Measurements from ENCODE around the gene BCAP31. TPM values are rescaled to one million over a fixed set of nuclear protein-coding genes. Genes with fewer than 3 reads are reported as not detected.

BCAP31 gene
- total RNA-seq, 2 donors from 2014 or later = 192 to 206 TPM

DNA sequence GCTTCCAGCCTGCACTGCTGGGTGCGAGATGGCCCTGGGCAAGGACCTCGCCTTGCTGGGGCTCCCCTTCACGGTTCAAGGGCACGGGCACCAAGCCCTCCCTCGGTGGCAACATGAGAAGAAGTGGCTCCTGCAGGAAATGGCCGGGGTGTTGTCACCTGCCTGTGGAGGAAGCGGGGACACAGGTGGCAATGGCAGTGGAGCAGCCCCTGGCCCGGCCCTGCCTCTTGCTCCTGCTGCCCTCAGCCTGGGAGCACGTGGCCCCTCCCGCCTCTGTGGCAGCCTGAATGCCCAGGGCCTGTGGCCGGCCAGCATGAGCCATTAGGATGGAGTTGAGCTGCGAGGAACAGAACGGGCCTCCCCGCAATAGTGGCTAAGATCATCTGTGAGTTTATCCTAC lies 17.3 kb upstream of the BCAP31 start:
- Mint-ChIP-seq H3K4me3 (no peak overlapping the region), H3K27ac (no peak overlapping the region), H3K4me1 (no peaks in the 10 kb centered on the region), H3K36me3 (ENCODE audit: low read depth) (peaks cover 4% of the 10 kb centered on the region), H3K9me3 (peaks cover 63% of the 10 kb centered on the region), H3K27me3 (ENCODE audit: insufficient read depth) (no peaks in the 10 kb centered on the region)
- TF ChIP-seq, protein P1, sequence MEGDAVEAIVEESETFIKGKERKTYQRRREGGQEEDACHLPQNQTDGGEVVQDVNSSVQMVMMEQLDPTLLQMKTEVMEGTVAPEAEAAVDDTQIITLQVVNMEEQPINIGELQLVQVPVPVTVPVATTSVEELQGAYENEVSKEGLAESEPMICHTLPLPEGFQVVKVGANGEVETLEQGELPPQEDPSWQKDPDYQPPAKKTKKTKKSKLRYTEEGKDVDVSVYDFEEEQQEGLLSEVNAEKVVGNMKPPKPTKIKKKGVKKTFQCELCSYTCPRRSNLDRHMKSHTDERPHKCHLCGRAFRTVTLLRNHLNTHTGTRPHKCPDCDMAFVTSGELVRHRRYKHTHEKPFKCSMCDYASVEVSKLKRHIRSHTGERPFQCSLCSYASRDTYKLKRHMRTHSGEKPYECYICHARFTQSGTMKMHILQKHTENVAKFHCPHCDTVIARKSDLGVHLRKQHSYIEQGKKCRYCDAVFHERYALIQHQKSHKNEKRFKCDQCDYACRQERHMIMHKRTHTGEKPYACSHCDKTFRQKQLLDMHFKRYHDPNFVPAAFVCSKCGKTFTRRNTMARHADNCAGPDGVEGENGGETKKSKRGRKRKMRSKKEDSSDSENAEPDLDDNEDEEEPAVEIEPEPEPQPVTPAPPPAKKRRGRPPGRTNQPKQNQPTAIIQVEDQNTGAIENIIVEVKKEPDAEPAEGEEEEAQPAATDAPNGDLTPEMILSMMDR (conservative IDR thresholded peaks at IDR 0.05) = no peak
- H3K27me3 ChIP-seq (ENCODE audit: control insufficient read depth, insufficient read depth, low read length, poor library complexity, severe bottlenecking) = no peaks in the 10 kb centered on the region
- no peak overlapping the region for H3K27ac ChIP-seq (ENCODE audit: low read depth, low read length)
- no peak overlapping the region for H3K9ac ChIP-seq (ENCODE audit: extremely low read depth, low read length, poor library complexity, severe bottlenecking)
- no peak overlapping the region for H3K4me3 ChIP-seq (ENCODE audit: low read length)
- no peaks in the 10 kb centered on the region for H3K9me3 ChIP-seq (ENCODE audit: control insufficient read depth, low read length)
- 95% methylated on average over 14 of the region's 14 CpGs; no CpG with 5 or more reads in 1 of the 2 experiments for WGBS, 2 experiments (ENCODE audit: insufficient coverage in 1 of 2, insufficient read length in 1 of 2)
- H3K4me1 ChIP-seq (ENCODE audit: control insufficient read depth, insufficient read depth, low read length) = no peaks in the 10 kb centered on the region
- DNase-seq = no peak
- H3K36me3 ChIP-seq (ENCODE audit: control insufficient read depth, insufficient read depth, low read length) = no peaks in the 10 kb centered on the region

GRCh38 chrX:153740631-153741222 lies 16.5 kb upstream of the BCAP31 start:
- Histone ChIP-seq H3K9ac (ENCODE audit: extremely low read depth, low read length, poor library complexity, severe bottlenecking) (no peak overlapping the region), H3K9me3 (ENCODE audit: control insufficient read depth, low read length) (no peaks in the 10 kb centered on the region), H3K4me3 (ENCODE audit: low read length) (no peak overlapping the region), H3K36me3 (ENCODE audit: control insufficient read depth, insufficient read depth, low read length) (no peaks in the 10 kb centered on the region), H3K27ac (ENCODE audit: low read depth, low read length) (no peak overlapping the region), H3K27me3 (ENCODE audit: control insufficient read depth, insufficient read depth, low read length, poor library complexity, severe bottlenecking) (no peaks in the 10 kb centered on the region), H3K4me1 (ENCODE audit: control insufficient read depth, insufficient read depth, low read length) (no peaks in the 10 kb centered on the region)
- 80 to 98% methylated on average over 1 to 16 of the region's 16 CpGs for WGBS, 2 experiments (ENCODE audit: insufficient coverage in 1 of 2, insufficient read length in 1 of 2)
- H3K27me3 Mint-ChIP-seq (ENCODE audit: insufficient read depth) = no peaks in the 10 kb centered on the region
- H3K9me3 Mint-ChIP-seq = peaks cover 61% of the 10 kb centered on the region
- no peak overlapping the region for H3K27ac Mint-ChIP-seq
- H3K4me1 Mint-ChIP-seq = peaks cover under 1% of the 10 kb centered on the region
- peak; percentile 21 for DNase-seq
- no peak overlapping the region for H3K4me3 Mint-ChIP-seq
- TF ChIP-seq, protein P1 (conservative IDR thresholded peaks at IDR 0.05) = no peak
- H3K36me3 Mint-ChIP-seq (ENCODE audit: low read depth) = peaks cover 4% of the 10 kb centered on the region

GRCh38 chrX:153739754-153740486 lies 15.7 kb upstream of the BCAP31 start:
- 92 to 94% methylated on average over 5 to 29 of the region's 29 CpGs for WGBS, 2 experiments (ENCODE audit: insufficient coverage in 1 of 2, insufficient read length in 1 of 2)
- Mint-ChIP-seq H3K9me3 (peaks cover 62% of the 10 kb centered on the region), H3K4me3 (no peak overlapping the region)

More at GRCh38 chrX:153739754-153740486, 15.7 kb upstream of the BCAP31 start:
- H3K4me3 ChIP-seq (ENCODE audit: low read length) = no peak overlapping the region
- peak; percentile 32 for DNase-seq
- no peaks in the 10 kb centered on the region for H3K27me3 ChIP-seq (ENCODE audit: control insufficient read depth, insufficient read depth, low read length, poor library complexity, severe bottlenecking)
- no peaks in the 10 kb centered on the region for H3K9me3 ChIP-seq (ENCODE audit: control insufficient read depth, low read length)
- H3K36me3 ChIP-seq (ENCODE audit: control insufficient read depth, insufficient read depth, low read length) = no peaks in the 10 kb centered on the region
- peaks cover 7% of the 10 kb centered on the region for H3K36me3 Mint-ChIP-seq (ENCODE audit: low read depth)
- H3K27me3 Mint-ChIP-seq (ENCODE audit: insufficient read depth) = no peaks in the 10 kb centered on the region
- H3K4me1 ChIP-seq (ENCODE audit: control insufficient read depth, insufficient read depth, low read length) = no peaks in the 10 kb centered on the region
- H3K27ac ChIP-seq (ENCODE audit: low read depth, low read length) = no peak overlapping the region
- H3K4me1 Mint-ChIP-seq = peaks cover 5% of the 10 kb centered on the region
- no peak overlapping the region for H3K27ac Mint-ChIP-seq
- H3K9ac ChIP-seq (ENCODE audit: extremely low read depth, low read length, poor library complexity, severe bottlenecking) = no peak overlapping the region
- TF ChIP-seq, protein P1 (conservative IDR thresholded peaks at IDR 0.05) = no peak
